GM12878 (cell line): ENCODE measurements around the gene TXNDC5. TPM values are rescaled to one million over a fixed set of nuclear protein-coding genes. Genes with fewer than 3 reads are reported as not detected.

Experiments
- ATAC-seq: fragments of 200-7000 bp; cut with Tn5 transposase; 3 replicates; pipeline ENCODE4 v1.9.1; 2020; ENCODE audit warnings: mild to moderate bottlenecking, moderate library complexity
- BruUV-seq: library from RNA; stranded (reverse); fragments of 400-500 nt; replicated peaks from 2 replicates; lab custom pipeline; 2021; lab: Mats Ljungman, UMichigan
- CTCF ChIA-PET: fragments of 300-600 bp; sonication (Branson Sonifier 250); formaldehyde crosslinking; extraction: SDS; loops from one replicate; lab custom pipeline; 2021; ENCODE audit warnings: inconsistent platforms; lab: Yijun Ruan, JAX
- POLR2A ChIA-PET: fragments of 350-600 bp; formaldehyde crosslinking; extraction: SDS; loops from one replicate; lab custom pipeline; 2021; ENCODE audit warnings: inconsistent platforms; lab: Charles Lee
- RAD21 ChIA-PET: fragments of 300-600 bp; sonication (Branson Sonifier 250); formaldehyde crosslinking; loops from one replicate; lab custom pipeline; 2023; ENCODE audit warnings: antibody characterized with exemption; ENCODE audit not compliant: unreplicated experiment; lab: Charles Lee
- SMC1A ChIA-PET: fragments of 300-600 bp; sonication (Branson Sonifier 250); formaldehyde crosslinking; loops from one replicate; lab custom pipeline; 2023; ENCODE audit not compliant: unreplicated experiment, uncharacterized antibody; lab: Charles Lee
- DNase-seq: peaks from one replicate; pipeline ENCODE4 v3.0.0-alpha.2; 2011; ENCODE audit warnings: low read depth, low spot score
- FAIRE-seq: peaks from 3 replicates; lab custom pipeline; 2011; peaks lifted over from hg19 to GRCh38; lab: Jason Lieb, UNC
- H2AFZ ChIP-seq: 2 replicates; pipeline ENCODE4 v1.6.0; 2011; ENCODE audit warnings: low read depth, low read length, control low read depth; ENCODE audit not compliant: control insufficient read depth
- H3K27ac ChIP-seq: 2 replicates; pipeline ENCODE4 v1.5.1; 2011; ENCODE audit warnings: control low read depth; ENCODE audit not compliant: control insufficient read depth, insufficient read depth
- H3K27me3 ChIP-seq, 2 experiments: replicated peaks in 1 of 2; 2 replicates each; pipeline versions ENCODE4 v1.6.0 to v1.6.1; 2011; ENCODE audit warnings: low read length in 1 of 2; ENCODE audit not compliant: control insufficient read depth in 2 of 2, insufficient read depth in 2 of 2
- H3K36me3 ChIP-seq, 2 experiments: 2 replicates each; pipeline ENCODE4 v1.5.1; 2011; ENCODE audit warnings: low read length in 1 of 2; ENCODE audit not compliant: control insufficient read depth in 2 of 2, insufficient read depth in 2 of 2
- H3K4me1 ChIP-seq: 2 replicates; pipeline ENCODE4 v1.6.1; 2011; ENCODE audit warnings: mild to moderate bottlenecking, low read length, moderate library complexity, mixed read lengths; ENCODE audit not compliant: control insufficient read depth, insufficient read depth
- H3K4me2 ChIP-seq: 2 replicates; pipeline ENCODE4 v1.6.0; 2011; ENCODE audit warnings: control low read depth; ENCODE audit not compliant: control insufficient read depth, insufficient read depth
- H3K4me3 ChIP-seq: fragments of 200-600 bp; sonication (generic); 2 replicates; pipeline ENCODE4 v1.5.1; 2016
- H3K79me2 ChIP-seq: 2 replicates; pipeline ENCODE4 v1.6.0; 2011; ENCODE audit warnings: low read length; ENCODE audit not compliant: control insufficient read depth, insufficient read depth
- H3K9ac ChIP-seq: 2 replicates; pipeline ENCODE4 v1.8.0; 2011; ENCODE audit warnings: low read length, control low read depth, mixed read lengths; ENCODE audit not compliant: control insufficient read depth, insufficient read depth
- H3K9me3 ChIP-seq: replicated peaks from 3 replicates; pipeline ENCODE4 v1.5.1; 2011; ENCODE audit warnings: mild to moderate bottlenecking, low read length; ENCODE audit not compliant: control insufficient read depth, insufficient read depth
- H4K20me1 ChIP-seq: 2 replicates; pipeline ENCODE4 v1.6.0; 2011; ENCODE audit not compliant: control insufficient read depth, insufficient read depth
- CBX5 ChIP-seq: sonication (generic); IDR thresholded peaks from 2 replicates; pipeline ENCODE4 v1.6.1; 2016; ENCODE audit warnings: low read depth, moderate library complexity, mild to moderate bottlenecking, inconsistent platforms
- KLF5 ChIP-seq: fragments of 450-650 bp; IDR thresholded peaks from 2 replicates; pipeline ENCODE4 v1.6.1; 2014; ENCODE audit warnings: mild to moderate bottlenecking; ENCODE audit not compliant: partially characterized antibody
- MYC ChIP-seq: IDR thresholded peaks from 2 replicates; pipeline ENCODE4 v1.6.1; 2011; ENCODE audit warnings: mild to moderate bottlenecking, low read length, moderate library complexity, inconsistent platforms; ENCODE audit not compliant: insufficient read depth, insufficient replicate concordance, insufficient read length, severe bottlenecking
- POLR2AphosphoS2 ChIP-seq: IDR thresholded peaks from 2 replicates; pipeline ENCODE4 v1.6.1; 2011; ENCODE audit warnings: low read depth, mild to moderate bottlenecking, low read length, improper control_type of control experiment, moderate library complexity
- PRDM15 ChIP-seq: fragments of 450-650 bp; formaldehyde crosslinking; IDR thresholded peaks from 2 replicates; pipeline ENCODE4 v1.4.0; 2020; ENCODE audit warnings: mild to moderate bottlenecking, moderate library complexity
- SUZ12 ChIP-seq: fragments of 200-600 bp; sonication (generic); IDR thresholded peaks from one replicate; pipeline ENCODE4 v1.6.1; 2018; ENCODE audit warnings: antibody characterized with exemption, mild to moderate bottlenecking; ENCODE audit not compliant: unreplicated experiment
- WGBS: methylation state at CpG from one replicate; pipeline ENCODE4 v1.1.6; 2016; ENCODE audit warnings: low lambda C conversion rate; ENCODE audit not compliant: insufficient replicate concordance, insufficient coverage; ENCODE audit errors: missing lambda C conversion rate; 5-methylcytosine and 5-hydroxymethylcytosine counted together
- in situ Hi-C: fragments of 300-500 bp; cut with MboI; formaldehyde crosslinking; loops from 9 replicates; pipeline ENCODE4 v1.14.3; 2018; ENCODE audit warnings: mixed read lengths
- intact Hi-C: fragments of 100-400 bp; cut with micrococcal nuclease; formaldehyde crosslinking; loops from one replicate; pipeline ENCODE4 v1.14.2; 2022; ENCODE audit not compliant: unreplicated experiment
- polyA plus RNA-seq, 11 experiments: library from polyadenylated mRNA; depleted of rRNA in 4 of 11; unstranded in 6 of 11; stranded (reverse) in 5 of 11; fragments of >200 nt; fragmentation: Nextera tagmentation in 4 of 11; fragmentation: Illumina TruSeq in 1 of 11; extraction: Ambion mirVana in 4 of 11; extraction: Trizol in 1 of 11; gene quantifications; 1 replicate in 1 of 11; 2 replicates in 10 of 11; pipeline versions ENCODE4 v1.2.1 to v1.2.3, GENCODE V29; 2011 to 2016; ENCODE audit warnings: inconsistent platforms in 2 of 11, missing spikeins in 2 of 11, low read depth in 1 of 11
- total RNA-seq, 4 experiments: library from RNA; depleted of rRNA in 3 of 4; stranded (reverse); fragments of >200 nt in 3 of 4; fragmentation: Illumina TruSeq in 1 of 4; extraction: Trizol in 1 of 4; gene quantifications; 2 replicates each; pipeline versions ENCODE4 v1.2.1 to v1.2.3, GENCODE V29; 2013 to 2021
- TF ChIP-seq, protein P1 (sequence below): IDR thresholded peaks from 2 replicates; pipeline ENCODE4 v1.6.1; 2012; ENCODE audit warnings: mild to moderate bottlenecking, low read depth, low read length
- TF ChIP-seq, protein P2 (sequence below): fragments of 450-650 bp; IDR thresholded peaks from 2 replicates; pipeline ENCODE4 v1.6.1; 2016; ENCODE audit warnings: mild to moderate bottlenecking

Gene TXNDC5
- total and polyA plus RNA-seq, 10 of the 15 experiments (the other 5 are each of a cell fraction or from before 2014, with no cell fraction given), result 7.2 to 181 (median 132) TPM

- FAIRE-seq (no peak), DNase-seq (no peak), ATAC-seq (no peak)
- Histone ChIP-seq H3K27me3 (no peaks in the 10 kb centered on the region; a peak in 1 of 4 replicates), H3K4me3 (no peak overlapping the region), H3K79me2 (no peaks in the 10 kb centered on the region), H3K4me1 (0 out of 2 replicates have a peak, but pooled peaks cover 3% of the 10 kb centered on the region), H4K20me1 (no peaks in the 10 kb centered on the region), H2AFZ (no peak overlapping the region), H3K9ac (no peak overlapping the region), H3K4me2 (no peak overlapping the region), H3K27ac (no peak overlapping the region), H3K36me3 (no peaks in the 10 kb centered on the region), H3K9me3 (peaks cover 5% of the 10 kb centered on the region; the same call in 2 of the 3 replicates)
- TF ChIP-seq PRDM15 (CRISPR knock-in tag), result no peak
- RAD21 ChIA-PET, result no interaction called here
- SMC1A ChIA-PET, result interaction anchor here (1.0 kb wide), 1 partner anchor 14 kb away, joined by 4 read pairs; no protein-coding TSS in a partner anchor
- in situ Hi-C loops (no loop called here), intact Hi-C loops (no loop called here)
- CTCF ChIA-PET, result interaction anchor here (1.4 kb wide), 1 partner anchor 8 kb away, joined by 3 read pairs; no protein-coding TSS in a partner anchor
- BruUV-seq, result no TSS peak
- POLR2A ChIA-PET, result no interaction called here
Observed at GRCh38 chr6:7924867-7925266, 14.3 kb upstream of the TXNDC5 start.

GRCh38 chr6:7922596-7922995 is 12.0 kb upstream of the TXNDC5 start:
- ChIA-PET RAD21 (no interaction called here), SMC1A (no interaction called here), POLR2A (no interaction called here), CTCF (no interaction called here)
- intact Hi-C loops, result no loop called here
- Histone ChIP-seq H3K27me3 (no peaks in the 10 kb centered on the region; a peak in 2 of 4 replicates), H3K9ac (no peak overlapping the region), H3K4me2 (no peak overlapping the region), H3K36me3 (no peaks in the 10 kb centered on the region), H3K9me3 (peaks cover 5% of the 10 kb centered on the region; the same call in 2 of the 3 replicates), H3K4me1 (peaks cover 12% of the 10 kb centered on the region), H2AFZ (no peak overlapping the region), H4K20me1 (no peaks in the 10 kb centered on the region), H3K27ac (no peak overlapping the region), H3K79me2 (no peaks in the 10 kb centered on the region), H3K4me3 (no peak overlapping the region)
- BruUV-seq, result no TSS peak
- in situ Hi-C loops, result no loop called here
- no peak for DNase-seq
- ATAC-seq, result no peak
- 100% methylated on average over 1 of the region's 1 CpG for WGBS
- no peak for FAIRE-seq
- TF ChIP-seq SUZ12, result no peak
- TF ChIP-seq, protein P1, sequence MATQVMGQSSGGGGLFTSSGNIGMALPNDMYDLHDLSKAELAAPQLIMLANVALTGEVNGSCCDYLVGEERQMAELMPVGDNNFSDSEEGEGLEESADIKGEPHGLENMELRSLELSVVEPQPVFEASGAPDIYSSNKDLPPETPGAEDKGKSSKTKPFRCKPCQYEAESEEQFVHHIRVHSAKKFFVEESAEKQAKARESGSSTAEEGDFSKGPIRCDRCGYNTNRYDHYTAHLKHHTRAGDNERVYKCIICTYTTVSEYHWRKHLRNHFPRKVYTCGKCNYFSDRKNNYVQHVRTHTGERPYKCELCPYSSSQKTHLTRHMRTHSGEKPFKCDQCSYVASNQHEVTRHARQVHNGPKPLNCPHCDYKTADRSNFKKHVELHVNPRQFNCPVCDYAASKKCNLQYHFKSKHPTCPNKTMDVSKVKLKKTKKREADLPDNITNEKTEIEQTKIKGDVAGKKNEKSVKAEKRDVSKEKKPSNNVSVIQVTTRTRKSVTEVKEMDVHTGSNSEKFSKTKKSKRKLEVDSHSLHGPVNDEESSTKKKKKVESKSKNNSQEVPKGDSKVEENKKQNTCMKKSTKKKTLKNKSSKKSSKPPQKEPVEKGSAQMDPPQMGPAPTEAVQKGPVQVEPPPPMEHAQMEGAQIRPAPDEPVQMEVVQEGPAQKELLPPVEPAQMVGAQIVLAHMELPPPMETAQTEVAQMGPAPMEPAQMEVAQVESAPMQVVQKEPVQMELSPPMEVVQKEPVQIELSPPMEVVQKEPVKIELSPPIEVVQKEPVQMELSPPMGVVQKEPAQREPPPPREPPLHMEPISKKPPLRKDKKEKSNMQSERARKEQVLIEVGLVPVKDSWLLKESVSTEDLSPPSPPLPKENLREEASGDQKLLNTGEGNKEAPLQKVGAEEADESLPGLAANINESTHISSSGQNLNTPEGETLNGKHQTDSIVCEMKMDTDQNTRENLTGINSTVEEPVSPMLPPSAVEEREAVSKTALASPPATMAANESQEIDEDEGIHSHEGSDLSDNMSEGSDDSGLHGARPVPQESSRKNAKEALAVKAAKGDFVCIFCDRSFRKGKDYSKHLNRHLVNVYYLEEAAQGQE, result no peak
- TF ChIP-seq, protein P2, sequence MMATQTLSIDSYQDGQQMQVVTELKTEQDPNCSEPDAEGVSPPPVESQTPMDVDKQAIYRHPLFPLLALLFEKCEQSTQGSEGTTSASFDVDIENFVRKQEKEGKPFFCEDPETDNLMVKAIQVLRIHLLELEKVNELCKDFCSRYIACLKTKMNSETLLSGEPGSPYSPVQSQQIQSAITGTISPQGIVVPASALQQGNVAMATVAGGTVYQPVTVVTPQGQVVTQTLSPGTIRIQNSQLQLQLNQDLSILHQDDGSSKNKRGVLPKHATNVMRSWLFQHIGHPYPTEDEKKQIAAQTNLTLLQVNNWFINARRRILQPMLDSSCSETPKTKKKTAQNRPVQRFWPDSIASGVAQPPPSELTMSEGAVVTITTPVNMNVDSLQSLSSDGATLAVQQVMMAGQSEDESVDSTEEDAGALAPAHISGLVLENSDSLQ, result no peak
- no peak for TF ChIP-seq MYC
- no peak for TF ChIP-seq KLF5
- no peak for TF ChIP-seq POLR2AphosphoS2
- no peak for TF ChIP-seq CBX5
